ENCODE data around the gene LPP.

LPP gene

GRCh38 chr3:188196232-188196990 lies 42.5 kb downstream of the LPP start:
- no peak for DNase-seq

- DNase-seq = no peak
Observed at GRCh38 chr3:188197388-188197847, 43.5 kb downstream of the LPP start.

GRCh38 chr3:188198001-188198400 lies 44.0 kb downstream of the LPP start:
- DNase-seq = no peak

- no peak for DNase-seq
Observed at GRCh38 chr3:188198760-188199327, 44.9 kb downstream of the LPP start.

GRCh38 chr3:188199386-188199785 lies 45.4 kb downstream of the LPP start:
- no peak for DNase-seq

- DNase-seq = no peak
Observed at GRCh38 chr3:188200481-188200880, 46.5 kb downstream of the LPP start.

- no peak for DNase-seq
Observed at GRCh38 chr3:188202358-188203138, 48.6 kb downstream of the LPP start.

GRCh38 chr3:188204526-188204925 lies 50.6 kb downstream of the LPP start:
- DNase-seq = no peak

- DNase-seq = no peak
Observed at GRCh38 chr3:188205992-188206416, 52.0 kb downstream of the LPP start.

GRCh38 chr3:188206787-188207186 lies 52.8 kb downstream of the LPP start:
- DNase-seq = no peak

GRCh38 chr3:188207941-188208515 lies 54.1 kb downstream of the LPP start:
- DNase-seq = no peak

GRCh38 chr3:188208516-188208981 lies 54.6 kb downstream of the LPP start:
- no peak for DNase-seq

- no peak for DNase-seq
Observed at GRCh38 chr3:188209034-188209433, 55.1 kb downstream of the LPP start.

GRCh38 chr3:188209740-188210139 lies 55.8 kb downstream of the LPP start:
- DNase-seq = no peak

GRCh38 chr3:188211476-188211875 lies 57.5 kb downstream of the LPP start:
- DNase-seq = no peak

- no peak for DNase-seq
Observed at GRCh38 chr3:188212308-188212969, 58.5 kb downstream of the LPP start.

GRCh38 chr3:188214442-188214841 lies 60.5 kb downstream of the LPP start:
- no peak for DNase-seq

GRCh38 chr3:188215129-188215528 lies 61.2 kb downstream of the LPP start:
- no peak for DNase-seq

- no peak for DNase-seq
Observed at GRCh38 chr3:188217011-188217463, 63.1 kb downstream of the LPP start.

- no peak for DNase-seq
Observed at GRCh38 chr3:188217726-188218125, 63.8 kb downstream of the LPP start.

- no peak for DNase-seq
Observed at GRCh38 chr3:188218603-188219002, 64.6 kb downstream of the LPP start.

GRCh38 chr3:188219147-188219546 lies 65.2 kb downstream of the LPP start:
- DNase-seq = no peak
